HepG2 (cell line): ENCODE data around the gene RHOD. TPM values are rescaled to one million over a fixed set of nuclear protein-coding genes. Genes with fewer than 3 reads are reported as not detected.

Experiments
- AKAP8 ChIP-seq: sonication (generic); formaldehyde crosslinking; IDR thresholded peaks from 2 replicates; pipeline ENCODE4 v1.5.1; 2020; ENCODE audit warnings: mild to moderate bottlenecking, missing genetic modification reagents
- ARHGAP35 ChIP-seq: sonication (generic); formaldehyde crosslinking; IDR thresholded peaks from 2 replicates; pipeline ENCODE4 v1.9.0; 2022; ENCODE audit warnings: mild to moderate bottlenecking, inconsistent platforms, moderate library complexity, missing genetic modification reagents, borderline replicate concordance
- CENPT ChIP-seq: sonication (generic); formaldehyde crosslinking; IDR thresholded peaks from 2 replicates; pipeline ENCODE4 v1.8.0; 2022; ENCODE audit warnings: low read depth, mild to moderate bottlenecking, moderate library complexity, missing genetic modification reagents
- DDIT3 ChIP-seq: sonication (generic); formaldehyde crosslinking; IDR thresholded peaks from 2 replicates; pipeline ENCODE4 v1.4.0; 2020; ENCODE audit warnings: mild to moderate bottlenecking, missing genetic modification reagents
- ELF3 ChIP-seq: IDR thresholded peaks from 2 replicates; pipeline ENCODE4 v1.6.1; 2016; ENCODE audit warnings: missing genetic modification reagents, missing compliant biosample characterization
- ELF4 ChIP-seq: sonication (generic); formaldehyde crosslinking; IDR thresholded peaks from 2 replicates; pipeline ENCODE4 v1.5.0; 2020; ENCODE audit warnings: missing genetic modification reagents, mild to moderate bottlenecking, moderate library complexity, borderline replicate concordance
- HOMEZ ChIP-seq: IDR thresholded peaks from 2 replicates; pipeline ENCODE4 v1.6.1; 2016; ENCODE audit warnings: low read depth
- ISX ChIP-seq: sonication (generic); formaldehyde crosslinking; conservative IDR thresholded peaks from 2 replicates; pipeline ENCODE4 v1.5.0; 2020; ENCODE audit warnings: missing genetic modification reagents
- LBX2 ChIP-seq: sonication (generic); formaldehyde crosslinking; IDR thresholded peaks from 2 replicates; pipeline ENCODE4 v1.5.0; 2020; ENCODE audit warnings: missing genetic modification reagents, mild to moderate bottlenecking, borderline replicate concordance
- NCOA2 ChIP-seq: sonication (generic); formaldehyde crosslinking; IDR thresholded peaks from 2 replicates; pipeline ENCODE4 v1.8.0; 2022; ENCODE audit warnings: inconsistent platforms
- RBFOX2 ChIP-seq: fragments of 200-400 bp; formaldehyde crosslinking; IDR thresholded peaks from 2 replicates; pipeline ENCODE4 v1.6.1; 2017; ENCODE audit warnings: low read depth, mild to moderate bottlenecking, low read length
- SKI ChIP-seq: fragments of 450-650 bp; IDR thresholded peaks from one replicate; pipeline ENCODE4 v1.6.1; 2018; ENCODE audit warnings: mild to moderate bottlenecking; ENCODE audit not compliant: partially characterized antibody
- SUZ12 ChIP-seq: fragments of 150-350 bp; IDR thresholded peaks from 2 replicates; pipeline ENCODE4 v1.6.1; 2014; ENCODE audit warnings: low read depth, low read length
- ZBTB10 ChIP-seq: sonication (generic); formaldehyde crosslinking; IDR thresholded peaks from 2 replicates; pipeline ENCODE4 v1.4.0; 2020; ENCODE audit warnings: missing genetic modification reagents, borderline replicate concordance
- ZFP1 ChIP-seq: IDR thresholded peaks from 2 replicates; pipeline ENCODE4 v1.6.1; 2016
- ZKSCAN1 ChIP-seq: fragments of 150-350 bp; IDR thresholded peaks from 2 replicates; pipeline ENCODE4 v1.6.1; 2014; ENCODE audit warnings: low read length
- ZNF296 ChIP-seq: sonication (generic); formaldehyde crosslinking; conservative IDR thresholded peaks from 2 replicates; pipeline ENCODE4 v1.5.0; 2020; ENCODE audit warnings: mild to moderate bottlenecking, missing genetic modification reagents
- ZNF343 ChIP-seq: sonication (generic); formaldehyde crosslinking; IDR thresholded peaks from 2 replicates; pipeline ENCODE4 v1.4.0; 2020; ENCODE audit warnings: mild to moderate bottlenecking, missing genetic modification reagents
- ZNF430 ChIP-seq: sonication (generic); formaldehyde crosslinking; IDR thresholded peaks from 2 replicates; pipeline ENCODE4 v1.9.0; 2021; ENCODE audit warnings: mild to moderate bottlenecking, missing genetic modification reagents
- ZNF547 ChIP-seq: sonication (generic); formaldehyde crosslinking; IDR thresholded peaks from 2 replicates; pipeline ENCODE4 v1.5.1; 2020; ENCODE audit warnings: mild to moderate bottlenecking, missing genetic modification reagents
- ZNF580 ChIP-seq: IDR thresholded peaks from 2 replicates; pipeline ENCODE4 v1.6.1; 2016; ENCODE audit warnings: low read depth, borderline replicate concordance
- ZNF724P ChIP-seq: sonication (generic); formaldehyde crosslinking; IDR thresholded peaks from 2 replicates; pipeline ENCODE4 v1.8.0; 2022; ENCODE audit warnings: missing genetic modification reagents, borderline replicate concordance
- polyA plus RNA-seq, 8 experiments: library from polyadenylated mRNA; depleted of rRNA in 3 of 8; stranded (reverse) in 7 of 8; unstranded in 1 of 8; fragments of >200 nt; fragmentation: Illumina TruSeq in 4 of 8; extraction: Trizol in 4 of 8; gene quantifications; 2 replicates each; pipeline versions ENCODE4 v1.2.1 to v1.2.3, GENCODE V29; 2011 to 2016; ENCODE audit warnings: low read depth in 4 of 8, missing spikeins in 1 of 8, mixed read lengths in 1 of 8; ENCODE audit not compliant: insufficient read depth in 1 of 8
- total RNA-seq, 5 experiments: library from RNA; depleted of rRNA; stranded (reverse); fragments of >200 nt; fragmentation: Illumina TruSeq; extraction: Trizol; gene quantifications; 2 replicates each; pipeline ENCODE4 v1.2.3, GENCODE V29; 2016; ENCODE audit warnings: low read depth in 1 of 5
- TF ChIP-seq, protein P1 (sequence below): sonication (generic); formaldehyde crosslinking; IDR thresholded peaks from 2 replicates; pipeline ENCODE4 v1.5.1; 2020; ENCODE audit warnings: mild to moderate bottlenecking, moderate library complexity, missing genetic modification reagents

RHOD gene
- total and polyA plus RNA-seq, 2 of the 13 experiments (the other 11 are each of a cell fraction or from before 2014, with no cell fraction given): 0.27 to 0.98 TPM

- TF ChIP-seq ZBTB10 (CRISPR knock-in tag): 0 out of 2 replicates have a peak, but pooled peaks have one; percentile 61
- no peak for TF ChIP-seq HOMEZ (CRISPR knock-in tag)
- TF ChIP-seq, protein P1, sequence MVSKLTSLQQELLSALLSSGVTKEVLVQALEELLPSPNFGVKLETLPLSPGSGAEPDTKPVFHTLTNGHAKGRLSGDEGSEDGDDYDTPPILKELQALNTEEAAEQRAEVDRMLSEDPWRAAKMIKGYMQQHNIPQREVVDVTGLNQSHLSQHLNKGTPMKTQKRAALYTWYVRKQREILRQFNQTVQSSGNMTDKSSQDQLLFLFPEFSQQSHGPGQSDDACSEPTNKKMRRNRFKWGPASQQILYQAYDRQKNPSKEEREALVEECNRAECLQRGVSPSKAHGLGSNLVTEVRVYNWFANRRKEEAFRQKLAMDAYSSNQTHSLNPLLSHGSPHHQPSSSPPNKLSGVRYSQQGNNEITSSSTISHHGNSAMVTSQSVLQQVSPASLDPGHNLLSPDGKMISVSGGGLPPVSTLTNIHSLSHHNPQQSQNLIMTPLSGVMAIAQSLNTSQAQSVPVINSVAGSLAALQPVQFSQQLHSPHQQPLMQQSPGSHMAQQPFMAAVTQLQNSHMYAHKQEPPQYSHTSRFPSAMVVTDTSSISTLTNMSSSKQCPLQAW: no peak
- 0 out of 2 replicates have a peak, but pooled peaks have one; percentile 11 for TF ChIP-seq ZNF296
- peak; percentile 15 for TF ChIP-seq SKI
- no peak for TF ChIP-seq ISX (CRISPR knock-in tag)
- no peak for TF ChIP-seq ZKSCAN1
- TF ChIP-seq DDIT3 (CRISPR knock-in tag): no peak
- TF ChIP-seq ARHGAP35 (CRISPR knock-in tag): no peak
- TF ChIP-seq AKAP8 (CRISPR knock-in tag): no peak
- TF ChIP-seq ELF4 (CRISPR knock-in tag): no peak
- TF ChIP-seq RBFOX2: 0 out of 2 replicates have a peak, but pooled peaks have one; percentile 26
- no peak for TF ChIP-seq ZNF580 (CRISPR knock-in tag)
- peak; percentile 40; the same call in 1 of the 2 replicates for TF ChIP-seq ZNF430 (CRISPR knock-in tag)
- TF ChIP-seq NCOA2 (CRISPR knock-in tag): no peak
- no peak for TF ChIP-seq SUZ12
- 0 out of 2 replicates have a peak, but pooled peaks have one; percentile 44 for TF ChIP-seq CENPT (CRISPR knock-in tag)
- no peak for TF ChIP-seq ZNF547 (CRISPR knock-in tag)
- TF ChIP-seq ZNF343 (CRISPR knock-in tag): no peak
- TF ChIP-seq LBX2 (CRISPR knock-in tag): no peak
- TF ChIP-seq ZNF724P (CRISPR knock-in tag): no peak
- TF ChIP-seq ZFP1: no peak
- TF ChIP-seq ELF3: no peak
Observed at GRCh38 chr11:67056267-67057204, at the start of gene RHOD (continued).
